Keratinocyte (primary cell): ENCODE results near the gene STX8. TPM values are rescaled to one million over a fixed set of nuclear protein-coding genes. Genes with fewer than 3 reads are reported as not detected.

ENCODE experiments used
- DNase-seq: peaks from one replicate; pipeline ENCODE4 v3.0.0-alpha.2; 2011; ENCODE audit warnings: low read depth, missing footprints, low spot score
- FAIRE-seq: peaks from 2 replicates; lab custom pipeline; 2011; peaks lifted over from hg19 to GRCh38; lab: Jason Lieb, UNC
- H2AFZ ChIP-seq: 2 replicates; pipeline ENCODE4 v1.6.0; 2012; ENCODE audit warnings: low read length, control low read depth, inconsistent platforms; ENCODE audit not compliant: control insufficient read depth
- H3K27ac ChIP-seq: 2 replicates; pipeline ENCODE4 v1.5.1; 2011; ENCODE audit warnings: low read length; ENCODE audit not compliant: control insufficient read depth, insufficient read depth
- H3K27me3 ChIP-seq: 3 replicates; pipeline ENCODE4 v1.6.0; 2011; ENCODE audit warnings: low read length; ENCODE audit not compliant: control insufficient read depth, insufficient read depth; ENCODE audit errors: extremely low read depth
- H3K36me3 ChIP-seq, 2 experiments: 2 replicates in 1 of 2; 3 replicates in 1 of 2; pipeline ENCODE4 v1.5.1; 2011; ENCODE audit warnings: low read length in 2 of 2, mild to moderate bottlenecking in 1 of 2; ENCODE audit not compliant: control insufficient read depth in 2 of 2, insufficient read depth in 2 of 2; ENCODE audit errors: extremely low read depth in 1 of 2
- H3K4me1 ChIP-seq: 3 replicates; pipeline ENCODE4 v1.5.1; 2011; ENCODE audit warnings: low read length; ENCODE audit not compliant: control insufficient read depth, insufficient read depth; ENCODE audit errors: extremely low read depth
- H3K4me2 ChIP-seq: 3 replicates; pipeline ENCODE4 v1.6.0; 2011; ENCODE audit warnings: low read depth, low read length; ENCODE audit not compliant: control insufficient read depth, insufficient read depth; ENCODE audit errors: extremely low read depth
- H3K4me3 ChIP-seq, 3 experiments: fragments of 200-600 bp in 1 of 3; sonication (generic) in 1 of 3; 2 replicates in 2 of 3; 3 replicates in 1 of 3; pipeline ENCODE4 v1.5.1; 2011 to 2016; ENCODE audit warnings: low read length in 3 of 3, mild to moderate bottlenecking in 3 of 3, control low read depth in 2 of 3, inconsistent platforms in 1 of 3, low read depth in 1 of 3, mixed read lengths in 1 of 3, mixed run types in 1 of 3, moderate library complexity in 1 of 3; ENCODE audit not compliant: control insufficient read depth in 2 of 3, insufficient read depth in 2 of 3; ENCODE audit errors: extremely low read depth in 1 of 3
- H3K79me2 ChIP-seq: 2 replicates; pipeline ENCODE4 v1.6.0; 2012; ENCODE audit warnings: low read length; ENCODE audit not compliant: control insufficient read depth, insufficient read depth
- H3K9ac ChIP-seq: 3 replicates; pipeline ENCODE4 v1.6.0; 2011; ENCODE audit warnings: low read length; ENCODE audit not compliant: control insufficient read depth, insufficient read depth; ENCODE audit errors: extremely low read depth
- H3K9me1 ChIP-seq: 3 replicates; pipeline ENCODE4 v1.6.0; 2011; ENCODE audit warnings: low read length; ENCODE audit not compliant: control insufficient read depth, insufficient read depth; ENCODE audit errors: extremely low read depth
- H3K9me3 ChIP-seq: 2 replicates; pipeline ENCODE4 v1.5.1; 2012; ENCODE audit warnings: low read depth, low read length; ENCODE audit not compliant: control insufficient read depth
- H4K20me1 ChIP-seq: 3 replicates; pipeline ENCODE4 v1.6.0; 2011; ENCODE audit warnings: low read length; ENCODE audit not compliant: control insufficient read depth, insufficient read depth; ENCODE audit errors: extremely low read depth
- CTCF ChIP-seq, 3 experiments: IDR thresholded peaks in 1 of 3; conservative IDR thresholded peaks in 1 of 3; optimal IDR thresholded peaks in 1 of 3; 2 replicates in 2 of 3; 3 replicates in 1 of 3; pipeline versions ENCODE3 to v1.5.1; 2011; ENCODE audit warnings: low read length in 3 of 3, mild to moderate bottlenecking in 3 of 3, moderate library complexity in 2 of 3, control low read depth in 1 of 3, inconsistent platforms in 1 of 3; ENCODE audit not compliant: insufficient read depth in 2 of 3; ENCODE audit errors: extremely low read depth in 1 of 3
- EZH2 ChIP-seq: IDR thresholded peaks from one replicate; pipeline ENCODE4 v1.6.1; 2012; ENCODE audit warnings: inconsistent platforms, mild to moderate bottlenecking, low read length, moderate library complexity
- dilution Hi-C: fragments of 300-500 bp; cut with MboI; formaldehyde crosslinking; loops from one replicate; pipeline ENCODE4 v1.7.0; 2020; ENCODE audit warnings: low sequenced_read_pairs; ENCODE audit not compliant: extremely low pct_ligation_motif_present
- polyA plus RNA-seq, 5 experiments: library from polyadenylated mRNA; depleted of rRNA in 3 of 5; stranded (reverse) in 3 of 5; stranded (forward) in 1 of 5; unstranded in 1 of 5; fragments of >200 nt; gene quantifications; 1 replicate in 1 of 5; 2 replicates in 3 of 5; 3 replicates in 1 of 5; pipeline versions ENCODE4 v1.2.1 to v1.2.3, GENCODE V29; 2011 to 2012; ENCODE audit warnings: missing spikeins in 2 of 5, low read depth in 1 of 5, low replicate concordance in 1 of 5

The STX8 gene
- polyA plus RNA-seq, 1 donor (not counting 4 experiments of a cell fraction or from before 2014, with no cell fraction given), result 90.3 TPM

GRCh38 chr17:9242497-9242881 lies 333.1 kb downstream of the STX8 start:
- H3K4me2 ChIP-seq, result no peak overlapping the region
- peaks cover 5% of the 10 kb centered on the region for H3K4me1 ChIP-seq
- H3K36me3 ChIP-seq, result no peaks in the 10 kb centered on the region
- TF ChIP-seq EZH2 (no peak), CTCF (optimal IDR thresholded peaks at IDR 0.05 in 1 of 3, IDR thresholded peaks at IDR 0.05 in 1 of 3, conservative IDR thresholded peaks at IDR 0.05 in 1 of 3; ENCODE audit: extremely low read depth in 1 of 3, insufficient read depth in 2 of 3, low read length in 3 of 3) (no peak)
- no peak overlapping the region for H2AFZ ChIP-seq
- no peak for DNase-seq
- no peak overlapping the region for H3K27ac ChIP-seq
- no peak for FAIRE-seq
- no peaks in the 10 kb centered on the region for H3K9me1 ChIP-seq
- H3K27me3 ChIP-seq, result peaks cover 7% of the 10 kb centered on the region
- no peak overlapping the region for H3K4me3 ChIP-seq
- dilution Hi-C loops, result no loop called here
- H4K20me1 ChIP-seq, result no peaks in the 10 kb centered on the region
- no peaks in the 10 kb centered on the region for H3K9me3 ChIP-seq
- no peaks in the 10 kb centered on the region for H3K79me2 ChIP-seq
- H3K9ac ChIP-seq, result no peak overlapping the region

GRCh38 chr17:9241774-9242496 lies 333.7 kb downstream of the STX8 start:
- H4K20me1 ChIP-seq, result no peaks in the 10 kb centered on the region
- TF ChIP-seq EZH2 (no peak), CTCF (optimal IDR thresholded peaks at IDR 0.05 in 1 of 3, IDR thresholded peaks at IDR 0.05 in 1 of 3, conservative IDR thresholded peaks at IDR 0.05 in 1 of 3; ENCODE audit: extremely low read depth in 1 of 3, insufficient read depth in 2 of 3, low read length in 3 of 3) (no peak)
- H3K27ac ChIP-seq, result no peak overlapping the region
- H2AFZ ChIP-seq, result no peak overlapping the region
- no peaks in the 10 kb centered on the region for H3K9me3 ChIP-seq
- FAIRE-seq, result no peak
- H3K27me3 ChIP-seq, result peaks cover 7% of the 10 kb centered on the region
- H3K36me3 ChIP-seq, result no peaks in the 10 kb centered on the region
- no peak for DNase-seq
- H3K4me3 ChIP-seq, result no peak overlapping the region
- dilution Hi-C loops, result no loop called here
- peaks cover 5% of the 10 kb centered on the region for H3K4me1 ChIP-seq
- H3K9me1 ChIP-seq, result no peaks in the 10 kb centered on the region
- H3K79me2 ChIP-seq, result no peaks in the 10 kb centered on the region
- H3K9ac ChIP-seq, result no peak overlapping the region
- H3K4me2 ChIP-seq, result no peak overlapping the region
